GM12865 (cell line): ENCODE results near the gene ALKBH8.
"Not testable (repeated sequence)": the region's sequence is repeated elsewhere in the genome, so short reads cannot be mapped to it uniquely, and the experiment has no call there.

ENCODE experiments used
- DNase-seq: peaks from one replicate; pipeline ENCODE4 v3.0.0; 2010; ENCODE audit warnings: low read depth
- H3K4me3 ChIP-seq: 2 replicates; pipeline ENCODE4 v1.5.1; 2011; ENCODE audit warnings: mild to moderate bottlenecking, low read depth, low read length, control low read depth
- TF ChIP-seq, protein P1 (sequence below): IDR thresholded peaks from 2 replicates; pipeline ENCODE4 v1.5.1; 2011; ENCODE audit warnings: low read length, control low read depth, low read depth, inconsistent platforms; ENCODE audit not compliant: insufficient read depth; ENCODE audit errors: missing control alignments

The ALKBH8 gene

DNA sequence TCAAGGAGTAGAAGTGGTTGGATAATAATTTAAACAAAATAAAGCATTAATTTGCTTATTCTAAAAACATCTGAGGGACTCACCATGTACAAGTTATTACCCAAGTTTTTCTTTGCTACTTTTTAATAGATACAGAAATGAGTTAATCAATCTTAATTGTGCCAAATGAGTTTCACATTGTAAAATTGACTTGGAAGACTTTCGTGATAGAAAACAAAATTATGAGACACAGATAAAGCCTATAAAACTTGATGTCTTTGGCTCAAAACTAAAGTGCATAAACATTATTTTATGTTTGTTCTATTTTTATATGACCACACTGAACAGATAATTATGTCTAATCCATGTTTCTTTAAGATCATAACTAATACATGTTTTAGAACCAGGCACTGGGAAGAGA is 97.8 kb downstream of the ALKBH8 start:
- H3K4me3 ChIP-seq = no peak overlapping the region
- TF ChIP-seq, protein P1, sequence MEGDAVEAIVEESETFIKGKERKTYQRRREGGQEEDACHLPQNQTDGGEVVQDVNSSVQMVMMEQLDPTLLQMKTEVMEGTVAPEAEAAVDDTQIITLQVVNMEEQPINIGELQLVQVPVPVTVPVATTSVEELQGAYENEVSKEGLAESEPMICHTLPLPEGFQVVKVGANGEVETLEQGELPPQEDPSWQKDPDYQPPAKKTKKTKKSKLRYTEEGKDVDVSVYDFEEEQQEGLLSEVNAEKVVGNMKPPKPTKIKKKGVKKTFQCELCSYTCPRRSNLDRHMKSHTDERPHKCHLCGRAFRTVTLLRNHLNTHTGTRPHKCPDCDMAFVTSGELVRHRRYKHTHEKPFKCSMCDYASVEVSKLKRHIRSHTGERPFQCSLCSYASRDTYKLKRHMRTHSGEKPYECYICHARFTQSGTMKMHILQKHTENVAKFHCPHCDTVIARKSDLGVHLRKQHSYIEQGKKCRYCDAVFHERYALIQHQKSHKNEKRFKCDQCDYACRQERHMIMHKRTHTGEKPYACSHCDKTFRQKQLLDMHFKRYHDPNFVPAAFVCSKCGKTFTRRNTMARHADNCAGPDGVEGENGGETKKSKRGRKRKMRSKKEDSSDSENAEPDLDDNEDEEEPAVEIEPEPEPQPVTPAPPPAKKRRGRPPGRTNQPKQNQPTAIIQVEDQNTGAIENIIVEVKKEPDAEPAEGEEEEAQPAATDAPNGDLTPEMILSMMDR = no peak
- DNase-seq = no peak

DNA sequence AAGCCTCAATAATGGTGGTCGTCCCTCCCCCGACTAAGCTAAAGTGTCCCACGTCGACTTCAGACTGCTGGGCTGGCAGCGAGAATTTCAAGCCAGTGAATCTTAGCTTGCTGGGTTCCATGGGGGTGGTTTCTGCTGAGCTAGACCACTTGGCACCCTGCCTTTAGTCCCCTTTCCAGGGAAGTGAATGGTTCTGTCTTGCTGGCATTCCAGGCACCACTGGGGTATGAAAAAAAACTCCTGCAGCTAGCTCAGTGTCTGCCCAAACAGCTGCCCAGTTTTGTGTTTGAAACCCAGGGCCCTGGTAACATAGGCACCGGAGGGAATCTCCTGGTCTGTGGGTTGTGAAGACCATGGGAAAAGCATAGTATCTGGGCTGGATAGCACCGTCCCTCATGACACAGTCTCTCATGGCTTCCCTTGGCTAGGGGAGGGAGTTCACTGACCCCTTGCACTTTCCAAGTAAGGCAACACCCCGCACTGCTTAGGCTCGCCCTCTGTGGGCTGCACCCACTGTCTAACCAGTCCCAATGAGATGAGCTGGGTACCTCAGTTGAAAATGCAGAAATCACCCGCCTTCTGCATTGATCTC is 99.2 kb downstream of the ALKBH8 start:
- DNase-seq, H3K4me3 ChIP-seq: not testable (repeated sequence)

DNA sequence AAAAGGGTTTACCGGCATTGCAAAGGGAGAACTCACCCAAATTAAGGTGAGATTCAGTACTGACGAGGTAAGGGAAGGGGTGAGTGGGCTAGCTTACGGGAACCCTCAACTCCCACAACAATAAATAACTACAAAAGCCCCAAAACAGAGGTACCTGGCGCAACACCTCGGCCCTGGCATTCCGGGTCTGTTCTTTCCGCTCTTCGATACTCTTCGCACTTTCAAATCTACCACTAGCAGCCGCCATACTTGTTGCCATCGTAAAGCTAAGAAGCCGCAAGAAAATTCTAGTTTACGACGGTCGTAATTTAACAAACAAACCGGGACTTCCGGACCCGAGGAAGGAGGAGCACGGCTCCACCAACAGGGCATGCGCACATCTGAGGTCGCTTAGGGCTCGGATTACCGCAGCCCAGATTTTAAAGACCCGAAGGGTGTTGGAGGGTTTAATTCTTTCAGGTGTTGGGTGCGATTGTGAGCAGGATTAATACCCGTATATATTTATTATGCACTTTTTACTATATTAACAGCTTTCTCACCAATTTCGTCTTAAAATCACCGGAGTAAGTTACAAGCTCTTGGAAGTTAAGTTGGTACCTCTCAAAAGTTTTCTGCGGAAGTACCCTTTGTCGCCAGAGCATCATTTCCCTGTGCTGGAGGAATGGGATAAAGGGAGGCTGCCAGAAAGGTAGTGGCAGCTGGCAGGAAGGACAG is 107.8 kb downstream of the ALKBH8 start, which contains the start of gene CWF19L2:
TSS of gene CWF19L2 (minus strand) at position 268 of the 714 bp plus-strand sequence. CDS start at position 259, 9 bp downstream.
- TF ChIP-seq, protein P1 = no peak
- peak within 1 kb of the TSS; percentile 94 for H3K4me3 ChIP-seq
- DNase-seq = peak; percentile 96

DNA sequence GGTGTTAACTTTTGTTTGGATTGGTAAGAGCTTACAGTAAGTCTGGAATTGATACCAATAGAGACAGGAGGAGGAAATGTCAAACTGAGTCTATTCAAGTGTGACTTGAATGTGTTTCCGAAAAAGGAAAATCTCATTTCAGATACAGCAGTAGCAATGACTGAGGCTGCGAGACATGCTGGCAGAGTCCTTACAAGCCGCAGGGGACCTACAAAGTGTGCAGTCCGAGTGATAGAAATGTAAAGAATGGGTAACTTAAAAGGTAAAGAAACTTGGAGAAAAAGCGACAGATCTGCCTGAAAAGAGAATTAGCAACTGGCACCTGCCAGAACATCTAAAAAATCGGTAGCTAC is 108.4 kb downstream of the ALKBH8 start:
- peak overlapping the region; percentile 94 for H3K4me3 ChIP-seq
- peak; percentile 49 for DNase-seq
- TF ChIP-seq, protein P1 = no peak

DNA sequence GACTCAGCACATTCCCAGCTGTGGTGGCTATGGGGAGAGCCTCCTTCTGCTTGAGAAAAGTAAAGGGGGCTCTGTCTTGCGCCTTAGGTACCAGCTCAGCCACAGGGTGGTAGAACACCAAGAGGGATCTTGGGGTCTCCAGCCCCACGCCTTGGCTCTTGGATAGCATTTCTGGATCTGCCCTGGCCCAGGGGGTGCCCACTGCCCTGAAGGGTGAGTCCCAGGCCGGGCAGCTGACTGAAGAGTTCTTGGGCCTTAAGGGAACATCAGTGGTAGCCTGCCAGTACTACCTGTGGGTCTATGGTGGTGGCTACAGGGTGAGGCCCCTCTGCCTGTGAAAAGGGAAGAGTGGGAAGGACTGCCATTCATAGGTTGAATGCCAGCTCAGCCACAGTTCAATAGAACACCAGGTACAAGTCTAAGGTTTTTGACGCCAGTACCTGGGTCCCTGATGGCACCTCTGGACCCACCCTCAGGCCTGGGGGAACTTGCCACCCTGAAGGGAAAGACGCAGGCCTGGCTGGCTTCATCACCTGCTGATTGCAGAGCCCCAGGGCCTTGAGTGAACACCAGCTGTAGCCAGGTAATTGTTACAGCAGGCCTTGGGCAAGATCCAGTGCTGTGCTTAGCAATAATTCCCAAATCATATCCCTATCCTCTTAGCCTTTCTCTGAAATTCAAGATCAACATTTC is 111.8 kb downstream of the ALKBH8 start:
- no peak overlapping the region for H3K4me3 ChIP-seq
- no peak for DNase-seq
- TF ChIP-seq, protein P1 = no peak
